Upper lobe of left lung (tissue), 6 donors: ENCODE results near the gene ZNF581. TPM values are rescaled to one million over a fixed set of nuclear protein-coding genes. Genes with fewer than 3 reads are reported as not detected.
A peak's percentile ranks its signal among the peaks of the same experiment; 100 is the strongest.

Source experiments
- ATAC-seq, 2 donors: fragments of 200-7000 bp; cut with Tn5 transposase; one replicate each; pipeline ENCODE4 v1.9.1; 2022; ENCODE audit warnings: mild to moderate bottlenecking in 2 of 2, moderate library complexity in 2 of 2; ENCODE audit not compliant: low FRiP score in 2 of 2
- DNase-seq, 2 donors: peaks; one replicate each; pipeline ENCODE4 v3.0.0-alpha.2; 2019 to 2020
- H3K27ac ChIP-seq, 4 donors: fragments of 200-600 bp; sonication (generic); one replicate each; pipeline ENCODE4 v1.5.1; 2016 to 2019
- H3K27me3 ChIP-seq, 4 donors: fragments of 200-600 bp; sonication (generic); one replicate each; pipeline ENCODE4 v1.5.1; 2017 to 2019
- H3K36me3 ChIP-seq, 4 donors: fragments of 200-600 bp; sonication (generic); one replicate each; pipeline ENCODE4 v1.5.1; 2016 to 2019
- H3K4me1 ChIP-seq, 4 donors: fragments of 200-600 bp; sonication (generic); one replicate each; pipeline ENCODE4 v1.5.1; 2018 to 2019
- H3K4me3 ChIP-seq, 4 donors: fragments of 200-600 bp; sonication (generic); one replicate each; pipeline ENCODE4 v1.5.1; 2017 to 2019; ENCODE audit warnings: mild to moderate bottlenecking in 2 of 4, moderate library complexity in 1 of 4
- H3K9me3 ChIP-seq, 4 donors: fragments of 200-600 bp; sonication (generic); one replicate each; pipeline ENCODE4 v1.5.1; 2018 to 2019
- CTCF ChIP-seq, 6 experiments: fragments of 450-650 bp in 4 of 6; fragments of 200-600 bp in 2 of 6; sonication (generic) in 2 of 6; IDR thresholded peaks; one replicate each; pipeline ENCODE4 v1.5.1; 2016 to 2019; ENCODE audit warnings: antibody characterized with exemption in 6 of 6
- EP300 ChIP-seq, 4 donors: sonication (generic); formaldehyde crosslinking; IDR thresholded peaks; one replicate each; pipeline ENCODE4 v1.5.1; 2017; ENCODE audit warnings: antibody characterized with exemption in 4 of 4, control low read depth in 2 of 4
- POLR2A ChIP-seq, 4 donors: fragments of 450-650 bp; IDR thresholded peaks; one replicate each; pipeline ENCODE4 v1.5.1; 2016 to 2017; ENCODE audit warnings: antibody characterized with exemption in 4 of 4, mild to moderate bottlenecking in 2 of 4
- POLR2AphosphoS5 ChIP-seq, 2 donors: sonication (generic); formaldehyde crosslinking; IDR thresholded peaks; one replicate each; pipeline ENCODE4 v1.5.1; 2017; ENCODE audit warnings: antibody characterized with exemption in 2 of 2
- WGBS, 2 donors: methylation state at CpG; one replicate each; pipeline ENCODE4 v1.1.5; 2017 to 2018; 5-methylcytosine and 5-hydroxymethylcytosine counted together
- total RNA-seq, 6 donors: library from RNA; depleted of rRNA in 4 of 6; stranded (reverse); fragments of >200 nt in 4 of 6; gene quantifications; one replicate each; pipeline versions ENCODE4 v1.1.0 to v1.2.1, GENCODE V29; 2016 to 2021
- donor health status: DM: no; HTN: no; CAD: no; lungs with moderate emphysema.
- donor health status: DM: no; HTN: yes; CAD: no; lungs with severe emphysema.

Gene ZNF581
- total RNA-seq, 6 donors from 2014 or later: 15.6 to 38.8 (median 21.9) TPM

GRCh38 chr19:55653651-55654322 lies 10.3 kb downstream of the ZNF581 start:
- H3K27me3 ChIP-seq: no peaks in the 10 kb centered on the region
- DNase-seq (peak; percentile 97 to 98), ATAC-seq (peak; percentile 85 to 93)
- peaks cover 0 to 11% (median under 1%) of the 10 kb centered on the region in 4 donors for H3K36me3 ChIP-seq
- TF ChIP-seq POLR2A (IDR thresholded peaks at IDR 0.05) (peak; percentile 60 to 94 (median 78)), CTCF (IDR thresholded peaks at IDR 0.05) (peak; percentile 98 to 100 (median 100)), EP300 (IDR thresholded peaks at IDR 0.05) (no peak), POLR2AphosphoS5 (IDR thresholded peaks at IDR 0.05) (peak; percentile 84 to 94)
- H3K27ac ChIP-seq: peak overlapping the region; percentile 96 to 100 (median 99)
- H3K9me3 ChIP-seq: no peaks in the 10 kb centered on the region
- peak overlapping the region; percentile 39 to 99 (median 91) for H3K4me3 ChIP-seq
- WGBS, 2 donors: 0 to 1% methylated on average over 38 to 55 of the region's 57 CpGs
- peaks cover 41 to 57% (median 47%) of the 10 kb centered on the region in 4 donors for H3K4me1 ChIP-seq

GRCh38 chr19:55654323-55654867 lies 10.9 kb downstream of the ZNF581 start:
- H3K4me1 ChIP-seq: peaks cover 41 to 57% (median 46%) of the 10 kb centered on the region in 4 donors
- 0% methylated on average over 23 to 42 of the region's 52 CpGs for WGBS, 2 donors
- peak in 1 of 2 donors; percentile 99 for DNase-seq
- peak; percentile 91 to 95 for ATAC-seq
- H3K27me3 ChIP-seq: no peaks in the 10 kb centered on the region
- H3K4me3 ChIP-seq: peak overlapping the region; percentile 39 to 99 (median 91)
- H3K36me3 ChIP-seq: peaks cover 0 to 16% (median 7%) of the 10 kb centered on the region in 4 donors
- no peak for TF ChIP-seq EP300 (IDR thresholded peaks at IDR 0.05)
- no peak for TF ChIP-seq POLR2A (IDR thresholded peaks at IDR 0.05)
- no peak for TF ChIP-seq POLR2AphosphoS5 (IDR thresholded peaks at IDR 0.05)
- no peak for TF ChIP-seq CTCF (IDR thresholded peaks at IDR 0.05)
- H3K9me3 ChIP-seq: no peaks in the 10 kb centered on the region
- H3K27ac ChIP-seq: peak overlapping the region; percentile 96 to 100 (median 99)

- H3K36me3 ChIP-seq: peaks cover 0 to 23% (median 13%) of the 10 kb centered on the region in 4 donors
- peaks cover 42 to 57% (median 47%) of the 10 kb centered on the region in 4 donors for H3K4me1 ChIP-seq
- peak in 2 of 6 experiments; percentile 24 to 27 for TF ChIP-seq CTCF (IDR thresholded peaks at IDR 0.05)
- peak in 1 of 2 donors; percentile 70 for TF ChIP-seq POLR2AphosphoS5 (IDR thresholded peaks at IDR 0.05)
- TF ChIP-seq POLR2A (IDR thresholded peaks at IDR 0.05): peak; percentile 47 to 83 (median 68)
- peak in 1 of 4 donors; percentile 11 for TF ChIP-seq EP300 (IDR thresholded peaks at IDR 0.05)
- DNase-seq: peak; percentile 95 to 100
- 0 to 1% methylated on average over 31 to 45 of the region's 95 CpGs for WGBS, 2 donors
- peak; percentile 83 to 84 for ATAC-seq
- no peaks in the 10 kb centered on the region for H3K9me3 ChIP-seq
- H3K27ac ChIP-seq: peak within 1 kb of the TSS; percentile 96 to 100 (median 99)
- H3K27me3 ChIP-seq: no peaks in the 10 kb centered on the region
- H3K4me3 ChIP-seq: peak within 1 kb of the TSS; percentile 84 to 99 (median 98)
These were observed 11.6 kb downstream of the ZNF581 start, which contains the start of gene U2AF2 for GRCh38 chr19:55654868-55655647. TSS of gene U2AF2 (plus strand) at chr19:55655035. CDS start at chr19:55655105, 70 bp downstream.

GRCh38 chr19:55655648-55656040 lies 12.2 kb downstream of the ZNF581 start:
- H3K9me3 ChIP-seq: no peaks in the 10 kb centered on the region

More at GRCh38 chr19:55655648-55656040, 12.2 kb downstream of the ZNF581 start:
- 0 to 1% methylated on average over 19 of the region's 19 CpGs for WGBS, 2 donors
- TF ChIP-seq POLR2AphosphoS5 (IDR thresholded peaks at IDR 0.05) (no peak), CTCF (IDR thresholded peaks at IDR 0.05) (no peak), EP300 (IDR thresholded peaks at IDR 0.05) (no peak), POLR2A (IDR thresholded peaks at IDR 0.05) (no peak)
- Histone ChIP-seq H3K36me3 (peaks cover 5 to 29% (median 19%) of the 10 kb centered on the region in 4 donors), H3K27me3 (no peaks in the 10 kb centered on the region), H3K4me3 (peak overlapping the region; percentile 84 to 99 (median 98)), H3K27ac (peak overlapping the region; percentile 96 to 100 (median 99)), H3K4me1 (peaks cover 42 to 59% (median 48%) of the 10 kb centered on the region in 4 donors)
- no peak for ATAC-seq
- DNase-seq: no peak
